ENCODE results near the gene METTL8.

DNA sequence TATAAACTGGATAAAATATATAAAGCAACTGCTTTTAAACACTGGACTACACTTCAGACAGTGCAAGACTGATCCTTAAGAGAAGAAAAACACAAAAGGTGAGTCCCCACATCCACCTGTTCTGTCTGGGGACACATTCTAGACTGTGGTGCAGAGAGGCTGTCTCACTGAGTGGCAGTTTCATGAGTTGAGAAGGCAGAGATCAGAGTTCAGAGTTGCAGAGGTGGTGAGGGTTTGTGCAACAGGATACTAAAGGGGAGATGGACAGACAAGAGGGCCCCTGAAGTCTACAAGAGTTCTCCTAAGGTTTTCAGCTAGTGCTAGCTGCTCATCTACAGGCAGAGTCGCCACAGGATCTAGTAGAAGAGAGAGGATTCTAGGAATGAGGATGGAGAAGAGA, 68.0 kb downstream of the METTL8 start:
- TF ChIP-seq, protein P1, sequence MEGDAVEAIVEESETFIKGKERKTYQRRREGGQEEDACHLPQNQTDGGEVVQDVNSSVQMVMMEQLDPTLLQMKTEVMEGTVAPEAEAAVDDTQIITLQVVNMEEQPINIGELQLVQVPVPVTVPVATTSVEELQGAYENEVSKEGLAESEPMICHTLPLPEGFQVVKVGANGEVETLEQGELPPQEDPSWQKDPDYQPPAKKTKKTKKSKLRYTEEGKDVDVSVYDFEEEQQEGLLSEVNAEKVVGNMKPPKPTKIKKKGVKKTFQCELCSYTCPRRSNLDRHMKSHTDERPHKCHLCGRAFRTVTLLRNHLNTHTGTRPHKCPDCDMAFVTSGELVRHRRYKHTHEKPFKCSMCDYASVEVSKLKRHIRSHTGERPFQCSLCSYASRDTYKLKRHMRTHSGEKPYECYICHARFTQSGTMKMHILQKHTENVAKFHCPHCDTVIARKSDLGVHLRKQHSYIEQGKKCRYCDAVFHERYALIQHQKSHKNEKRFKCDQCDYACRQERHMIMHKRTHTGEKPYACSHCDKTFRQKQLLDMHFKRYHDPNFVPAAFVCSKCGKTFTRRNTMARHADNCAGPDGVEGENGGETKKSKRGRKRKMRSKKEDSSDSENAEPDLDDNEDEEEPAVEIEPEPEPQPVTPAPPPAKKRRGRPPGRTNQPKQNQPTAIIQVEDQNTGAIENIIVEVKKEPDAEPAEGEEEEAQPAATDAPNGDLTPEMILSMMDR (IDR thresholded peaks at IDR 0.05): no peak
- no peak for TF ChIP-seq POLR2A (IDR thresholded peaks at IDR 0.05)

All from thyroid gland (tissue), 4 donors.